Measurements from ENCODE around the gene ERMARD. TPM values are rescaled to one million over a fixed set of nuclear protein-coding genes. Genes with fewer than 3 reads are reported as not detected.
A peak's percentile ranks its signal among the peaks of the same experiment; 100 is the strongest.

Gene ERMARD
- total RNA-seq, 1 donor from 2014 or later = 20.1 TPM

DNA sequence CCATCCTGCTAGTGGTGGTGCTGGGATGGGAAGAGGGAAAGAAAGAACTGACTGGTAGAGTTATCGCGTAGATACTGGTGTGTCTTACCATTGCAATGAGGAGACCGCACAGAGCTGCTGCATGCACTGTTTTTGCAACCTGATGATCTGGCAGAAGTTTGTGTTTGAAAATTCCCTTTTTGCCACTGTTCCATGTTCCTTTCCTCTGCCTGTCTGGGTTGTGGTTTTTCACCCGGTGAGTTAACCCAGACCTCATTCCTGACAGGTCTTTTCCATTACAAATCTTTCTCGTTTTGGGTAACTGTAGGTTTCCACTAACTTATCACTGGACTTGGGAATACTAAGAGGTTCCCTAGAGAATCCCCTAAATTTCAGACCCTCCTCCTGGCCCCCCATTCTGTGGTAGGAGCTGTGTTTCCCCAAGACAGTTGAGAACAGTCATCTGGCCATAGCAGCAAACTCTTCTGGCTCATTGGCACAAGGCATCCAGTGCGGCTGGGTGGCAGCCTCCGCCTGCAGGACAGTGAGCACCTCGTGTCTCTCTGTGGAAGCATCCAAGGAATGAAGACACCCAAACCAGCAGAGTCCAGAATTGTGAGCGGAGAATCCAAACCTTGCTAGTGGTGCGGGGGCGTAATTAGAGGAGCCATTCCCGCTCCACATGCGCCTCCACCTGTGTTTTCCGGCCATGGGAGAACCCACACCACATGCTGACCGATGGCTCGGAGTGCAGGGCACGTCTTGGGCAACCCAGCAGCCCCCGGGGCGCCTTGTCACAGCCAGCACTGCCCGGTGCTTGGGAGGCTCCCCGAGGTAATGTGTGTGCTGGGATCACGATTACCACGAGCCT, 32.8 kb downstream of the ERMARD start:
- no peak for DNase-seq (ENCODE audit: low read depth)

DNA sequence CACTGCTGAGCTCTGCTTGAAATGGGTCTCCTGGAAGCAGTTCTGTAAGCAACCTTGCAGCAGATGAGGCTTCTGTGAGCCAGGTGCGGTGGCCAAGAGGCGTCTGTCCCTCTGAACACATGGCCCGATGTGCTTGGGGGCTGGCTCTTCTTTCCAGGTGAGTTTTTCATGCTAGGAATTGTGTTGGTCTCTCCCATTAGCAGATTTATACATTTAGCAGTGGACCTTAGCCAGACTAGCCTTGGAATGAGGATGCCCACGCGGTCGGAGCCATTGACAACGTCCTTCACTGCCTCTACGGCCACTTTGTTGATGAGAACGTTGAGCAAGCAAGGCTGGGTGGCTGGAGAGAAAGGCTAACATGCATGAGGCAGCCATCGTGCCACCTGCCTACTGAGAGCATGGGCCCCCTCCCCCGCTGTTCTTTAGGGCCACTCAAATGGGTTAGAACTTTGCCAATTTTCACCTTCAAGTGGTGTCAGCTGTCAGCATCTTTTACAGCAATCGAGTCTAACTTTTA, 33.5 kb downstream of the ERMARD start:
- no peak for DNase-seq (ENCODE audit: low read depth)

DNA sequence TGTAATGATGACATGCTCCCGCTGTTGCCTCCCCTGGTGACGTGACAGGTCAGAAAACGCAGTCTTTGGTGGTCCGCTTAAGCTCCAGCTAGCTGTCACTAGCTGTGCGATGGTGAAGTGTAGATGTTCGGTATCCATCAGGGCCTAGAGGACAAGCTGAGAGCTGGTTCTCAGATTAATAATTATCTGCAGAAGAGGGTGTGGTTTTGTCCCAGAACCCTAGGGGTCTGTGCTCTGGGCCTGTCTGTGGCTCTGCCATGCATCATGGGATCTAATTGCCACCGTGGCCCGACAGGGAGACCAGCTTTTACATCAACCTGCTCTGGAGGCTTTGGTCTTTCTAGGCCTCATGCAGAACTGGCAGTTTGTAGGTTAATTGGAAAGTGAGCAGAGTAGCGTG, 34.1 kb downstream of the ERMARD start:
- DNase-seq (ENCODE audit: low read depth) = no peak

DNA sequence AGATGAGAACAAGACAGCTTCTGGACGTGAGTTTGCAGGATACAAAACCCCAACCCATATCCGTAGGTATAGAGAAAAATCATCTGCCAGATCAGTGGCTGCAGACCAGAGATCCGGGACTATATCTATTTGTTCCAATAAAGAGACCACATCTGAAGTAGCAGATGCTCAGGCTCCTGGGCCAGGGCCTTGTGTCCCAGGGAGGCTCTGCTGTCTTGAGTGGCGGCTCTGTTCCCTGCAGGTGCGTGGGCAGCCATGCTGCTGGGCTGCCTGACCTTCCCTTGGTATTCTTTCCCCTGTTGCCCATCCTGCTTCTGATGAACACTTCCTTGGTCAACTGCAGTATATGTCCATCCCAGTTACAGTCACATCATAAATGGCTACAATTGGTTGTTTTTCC, 34.9 kb downstream of the ERMARD start:
- no peak for DNase-seq (ENCODE audit: low read depth)

DNA sequence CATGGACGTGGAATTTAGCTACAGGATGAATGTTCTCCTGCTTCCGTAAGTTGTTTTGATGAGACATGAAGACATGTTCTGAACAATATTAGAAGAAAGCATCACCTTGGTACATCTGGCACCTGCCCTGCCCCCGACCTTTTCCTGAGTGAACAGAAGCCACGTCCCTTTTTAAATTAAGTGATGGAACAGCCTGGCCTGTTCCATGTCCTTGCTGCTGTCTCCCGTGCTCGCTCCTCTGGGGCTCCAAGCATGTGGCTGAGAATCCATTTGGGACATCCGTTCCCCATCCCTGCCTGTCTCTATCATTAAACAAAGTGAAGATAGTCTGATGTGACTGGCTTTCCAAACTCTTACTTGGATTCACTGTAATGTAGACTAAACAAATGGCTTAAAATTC, 36.4 kb downstream of the ERMARD start:
- no peak for DNase-seq (ENCODE audit: low read depth)

DNA sequence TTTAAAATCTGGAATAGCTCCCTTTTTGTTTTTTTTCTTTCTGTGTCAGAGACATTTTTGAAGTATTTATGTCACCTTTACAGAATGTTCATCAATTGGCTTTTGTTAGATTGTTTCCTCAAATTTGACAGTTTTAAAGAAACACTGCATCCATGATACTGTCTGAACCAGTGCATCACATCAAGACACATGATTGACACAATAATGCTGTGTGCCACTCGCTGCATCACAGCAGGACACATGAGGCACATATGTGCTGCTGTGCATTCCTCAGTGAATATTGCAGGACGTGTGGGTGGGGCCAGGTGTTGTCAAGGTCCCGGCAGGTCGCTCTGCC, 37.4 kb downstream of the ERMARD start:
- DNase-seq (ENCODE audit: low read depth) = no peak

DNA sequence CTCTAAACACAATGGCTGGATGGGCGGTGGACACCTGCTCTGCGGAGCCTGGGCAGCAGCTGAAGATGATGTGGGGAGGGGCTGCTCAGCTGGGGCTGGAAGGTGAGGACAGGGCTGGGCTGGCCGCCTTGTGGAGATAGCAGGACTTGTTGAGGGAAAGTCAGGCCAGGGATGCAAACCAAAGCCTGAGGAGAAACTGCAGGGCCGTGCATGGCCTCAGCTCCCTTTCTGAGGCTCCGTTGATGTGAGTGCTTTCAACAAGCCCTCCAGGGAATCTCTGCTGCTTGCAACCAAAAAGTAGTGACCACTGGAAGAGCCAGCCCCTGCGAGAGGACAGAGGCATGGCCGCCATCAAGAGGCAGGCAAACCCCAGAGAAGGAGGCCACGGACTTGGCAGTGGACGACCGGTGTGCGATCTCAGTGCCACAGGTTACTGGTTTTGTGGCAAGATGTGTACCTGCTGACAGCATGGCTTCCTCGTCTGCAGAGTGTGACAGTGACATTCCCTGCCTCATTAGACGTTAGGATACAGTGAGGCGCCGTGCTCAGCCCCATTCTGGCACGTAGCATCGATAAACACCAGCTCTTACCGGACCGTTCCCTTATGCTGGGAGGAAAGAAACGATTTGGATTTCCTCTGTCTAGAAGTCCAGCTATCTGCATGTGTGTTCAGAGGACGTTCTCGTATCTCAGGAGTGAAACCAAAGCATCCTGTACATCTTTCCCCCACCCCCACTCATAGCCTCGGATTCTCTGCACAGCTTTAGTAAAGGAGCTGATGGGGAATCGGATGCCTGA, 37.9 kb downstream of the ERMARD start:
- no peak for DNase-seq (ENCODE audit: low read depth)

DNA sequence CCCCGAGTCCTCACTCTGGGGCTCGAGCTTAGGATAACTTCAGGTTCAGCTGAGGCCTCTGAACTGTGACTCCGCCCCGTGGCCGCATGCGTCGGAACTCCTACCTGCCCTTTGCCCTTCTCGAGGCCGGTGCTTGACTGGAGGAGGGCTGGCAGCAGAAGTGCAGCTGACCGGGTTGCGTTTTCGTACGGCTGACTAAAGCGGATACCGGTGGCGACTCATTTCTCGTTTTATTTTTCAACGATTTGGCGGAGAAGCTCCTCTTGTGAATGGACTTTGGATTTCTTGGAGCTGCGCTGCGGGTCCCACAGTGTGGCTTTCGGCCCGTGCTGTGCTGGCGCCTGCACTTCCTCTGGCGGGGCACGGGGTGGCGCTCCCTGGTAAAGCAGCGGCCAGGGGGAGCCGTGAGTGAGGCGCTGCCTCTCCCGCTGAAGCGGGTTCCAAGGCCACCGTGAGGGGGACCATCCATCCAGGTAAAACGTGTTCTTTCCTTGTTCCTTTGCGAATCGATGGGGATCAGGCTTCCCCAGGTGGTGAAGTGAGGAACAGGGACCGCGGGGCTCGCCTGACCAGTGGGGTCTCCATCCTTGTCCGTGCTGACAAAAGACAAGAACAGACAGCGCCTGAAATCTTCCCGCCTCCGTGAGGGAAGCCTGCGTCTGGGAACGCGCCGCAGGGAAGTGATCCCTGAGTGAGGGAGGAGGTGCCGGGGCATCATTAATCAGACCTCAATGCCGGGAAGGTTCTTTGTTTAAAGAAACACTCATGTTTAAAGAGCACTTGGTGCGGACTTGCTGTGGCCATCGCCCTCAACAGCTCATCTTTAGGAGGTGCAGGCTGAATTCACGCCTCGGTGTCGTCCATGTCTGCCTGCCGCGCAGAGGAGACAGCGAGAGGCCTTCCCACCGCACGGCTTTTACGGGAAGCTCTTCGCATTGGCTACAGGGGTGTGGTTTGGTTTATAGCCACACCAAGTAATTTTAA, 38.8 kb downstream of the ERMARD start:
- DNase-seq (ENCODE audit: low read depth) = peak; percentile 41

DNA sequence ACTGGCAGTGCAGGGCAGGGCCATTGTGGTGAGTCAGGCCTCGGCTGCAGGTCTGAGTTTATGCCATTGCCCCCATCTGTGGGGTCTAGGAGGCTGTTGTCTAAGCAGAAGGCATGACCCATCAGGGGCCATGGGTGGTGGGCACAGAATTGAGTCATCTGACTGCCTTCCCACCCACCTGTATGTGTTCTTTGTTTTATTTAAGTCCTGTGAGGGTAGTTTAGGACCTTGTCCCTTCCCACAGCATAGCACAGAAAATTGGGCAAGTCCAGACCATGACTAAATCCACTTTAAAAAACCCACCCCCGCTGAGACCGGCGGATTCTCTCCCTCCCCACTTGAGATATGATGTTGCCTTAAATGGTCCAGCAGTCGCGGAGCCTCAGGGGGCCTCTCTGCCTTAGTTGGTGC, 40.3 kb downstream of the ERMARD start:
- no peak for DNase-seq (ENCODE audit: low read depth)

DNA sequence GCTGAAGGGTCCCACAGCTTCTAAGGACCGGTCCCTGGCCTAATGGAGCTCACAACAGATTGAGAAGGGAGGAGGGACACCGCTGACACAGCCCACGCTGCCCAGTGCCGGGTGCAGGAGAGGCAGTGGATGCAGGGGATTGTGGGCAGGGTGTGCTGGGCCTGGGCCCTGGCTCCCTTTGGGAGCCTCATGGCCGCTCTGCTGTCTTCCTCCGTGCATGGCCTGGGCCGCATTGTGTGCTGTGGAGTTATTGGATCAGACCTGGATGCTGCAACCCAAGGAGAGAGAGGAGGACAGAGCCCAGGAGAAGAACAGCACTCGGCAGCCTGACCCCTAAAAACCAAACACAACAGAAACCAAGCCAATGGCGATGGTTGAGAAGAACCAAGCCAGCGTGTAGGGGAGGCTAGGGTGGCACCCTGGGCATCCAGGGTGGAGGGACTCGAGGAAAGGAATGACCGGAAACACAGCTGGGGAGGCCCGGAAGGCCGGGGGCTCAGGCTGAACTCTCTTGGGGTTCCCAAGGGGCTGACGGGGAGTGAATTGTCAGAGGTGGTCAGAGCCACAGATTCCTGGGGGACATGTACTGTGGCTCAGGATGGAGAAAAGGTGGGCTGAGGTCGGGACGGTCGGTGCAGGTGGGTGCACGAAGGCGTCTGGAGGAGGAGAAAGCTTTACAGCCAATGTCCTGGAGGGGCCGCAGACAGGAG, 41.0 kb downstream of the ERMARD start:
- no peak for DNase-seq (ENCODE audit: low read depth)

DNA sequence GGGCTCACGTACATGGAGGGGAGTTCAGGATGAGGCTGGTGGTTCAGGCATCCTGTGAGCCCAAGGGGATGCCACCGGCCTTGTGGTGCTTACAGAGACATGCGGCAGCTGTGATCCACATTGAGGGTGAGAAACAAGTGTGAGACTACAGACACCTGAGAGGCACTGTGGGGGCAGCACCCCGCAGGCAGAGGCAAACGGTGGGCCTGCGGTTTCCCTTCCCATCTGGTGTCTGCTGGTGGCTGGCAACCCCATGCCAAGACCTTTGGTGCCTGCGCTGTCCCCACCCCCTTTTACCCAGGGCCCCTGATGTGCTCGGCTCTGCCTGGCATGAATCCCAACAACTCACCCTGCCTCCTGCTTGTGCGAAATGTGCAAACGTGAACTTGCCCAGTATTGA, 42.0 kb downstream of the ERMARD start:
- no peak for DNase-seq (ENCODE audit: low read depth)

DNA sequence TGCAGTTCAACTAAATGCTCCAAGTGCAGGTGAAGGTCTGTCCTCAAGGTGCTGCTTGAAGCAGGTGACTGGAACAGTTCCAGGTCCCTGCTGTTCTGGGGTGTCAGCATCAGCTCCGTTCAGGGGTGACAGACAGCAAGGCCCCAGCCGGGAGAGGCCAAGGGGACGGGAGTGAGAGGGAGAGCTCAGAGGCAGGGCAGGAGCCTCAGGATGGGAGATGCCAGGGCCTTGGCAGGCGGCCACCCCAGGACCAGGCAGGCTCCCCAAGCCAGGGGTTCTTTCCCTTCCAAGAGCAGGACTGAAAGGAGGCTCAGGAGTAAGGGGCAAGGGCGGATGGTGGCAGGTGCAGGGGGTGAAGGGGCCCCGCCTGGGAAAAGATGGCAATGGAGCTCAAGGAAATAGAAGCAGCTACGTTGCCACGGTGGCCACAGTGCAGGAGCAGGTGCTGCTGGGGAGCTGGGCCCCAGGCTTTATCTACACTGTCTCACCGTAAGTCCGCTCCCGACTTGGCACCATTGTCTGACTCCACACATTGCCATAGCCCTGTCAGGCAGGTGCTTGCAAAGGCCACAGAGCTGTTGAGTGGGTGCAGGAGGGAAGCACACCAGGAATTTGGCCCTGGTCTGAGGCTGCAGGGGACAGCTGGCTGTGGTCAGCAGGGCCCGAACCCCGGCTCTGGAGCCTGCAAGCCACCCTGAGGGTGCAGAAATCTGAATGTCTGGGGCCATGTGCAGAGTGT, 43.1 kb downstream of the ERMARD start:
- DNase-seq (ENCODE audit: low read depth) = no peak

DNA sequence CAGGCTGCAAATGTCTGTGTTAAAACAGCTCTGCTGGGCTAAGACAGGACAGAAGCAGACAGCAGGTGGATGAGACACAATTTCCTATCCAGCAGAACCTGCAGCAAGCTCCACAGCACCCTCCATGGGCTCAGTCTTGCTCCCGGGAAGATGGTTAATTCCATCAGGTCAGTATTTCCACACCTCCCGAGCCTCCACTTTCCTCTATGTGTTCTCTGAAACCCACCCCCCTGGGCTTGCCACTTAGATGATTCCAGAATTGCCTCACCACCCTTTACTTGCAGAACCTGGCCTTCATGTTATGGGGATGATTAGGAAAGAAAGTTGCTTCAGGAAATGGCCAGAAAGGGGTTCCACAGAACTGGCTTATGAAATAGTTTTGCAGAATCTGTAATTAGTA, 43.8 kb downstream of the ERMARD start:
- no peak for DNase-seq (ENCODE audit: low read depth)

DNA sequence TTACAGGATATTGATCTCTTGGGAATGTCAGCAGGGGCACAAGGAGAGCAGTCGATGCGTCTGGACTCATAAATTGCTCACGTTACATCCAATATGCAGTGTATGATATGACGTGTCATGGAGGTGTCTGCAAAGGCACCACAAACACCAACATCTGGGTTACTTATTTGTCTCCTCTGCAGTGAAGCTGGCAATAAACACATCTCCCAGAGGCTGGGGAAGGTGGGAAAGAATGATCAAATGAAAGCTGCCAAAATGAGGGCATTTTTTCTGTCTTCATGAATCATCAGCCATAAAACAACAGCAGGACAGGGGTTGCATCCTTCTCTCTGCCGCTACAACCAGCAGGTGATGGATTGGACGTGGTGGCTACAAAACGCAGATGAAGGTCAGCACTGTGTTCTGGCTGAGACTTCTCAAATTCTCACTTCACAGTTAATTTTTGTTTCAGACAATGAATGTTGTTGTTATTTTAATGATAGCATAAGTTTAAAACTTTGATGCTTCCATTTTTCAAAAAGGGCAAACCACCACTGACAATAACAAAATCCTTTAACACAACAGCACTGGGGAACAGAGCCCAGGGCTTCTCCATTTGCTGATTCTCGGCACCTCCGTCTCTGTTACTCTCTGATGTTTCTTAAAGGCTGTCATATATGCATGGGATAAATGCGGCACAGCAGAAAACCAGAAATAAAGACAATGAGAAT, 47.5 kb downstream of the ERMARD start:
- DNase-seq (ENCODE audit: low read depth) = no peak

DNA sequence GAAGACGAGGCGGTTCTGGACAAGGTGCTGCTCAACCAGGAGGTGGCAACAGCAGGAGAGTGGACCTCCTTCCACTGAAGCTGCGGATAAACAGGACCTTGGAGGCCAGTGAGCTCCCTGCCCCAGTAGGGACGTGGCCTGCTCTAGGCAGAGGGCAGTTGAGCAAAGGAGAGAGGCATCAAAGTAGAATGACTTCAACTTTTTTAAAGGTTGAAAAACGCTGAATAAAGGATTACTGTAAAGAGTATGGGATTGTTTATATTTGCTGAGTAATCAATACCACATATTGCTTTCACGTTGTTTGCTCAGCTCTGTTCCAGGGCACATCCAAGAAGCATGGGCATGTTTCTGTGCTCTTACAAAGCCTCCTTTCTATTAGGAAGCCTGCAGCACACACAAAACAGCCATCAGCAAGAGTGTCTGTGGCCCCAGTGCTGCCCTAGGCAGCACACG, 48.1 kb downstream of the ERMARD start:
- DNase-seq (ENCODE audit: low read depth) = no peak

DNA sequence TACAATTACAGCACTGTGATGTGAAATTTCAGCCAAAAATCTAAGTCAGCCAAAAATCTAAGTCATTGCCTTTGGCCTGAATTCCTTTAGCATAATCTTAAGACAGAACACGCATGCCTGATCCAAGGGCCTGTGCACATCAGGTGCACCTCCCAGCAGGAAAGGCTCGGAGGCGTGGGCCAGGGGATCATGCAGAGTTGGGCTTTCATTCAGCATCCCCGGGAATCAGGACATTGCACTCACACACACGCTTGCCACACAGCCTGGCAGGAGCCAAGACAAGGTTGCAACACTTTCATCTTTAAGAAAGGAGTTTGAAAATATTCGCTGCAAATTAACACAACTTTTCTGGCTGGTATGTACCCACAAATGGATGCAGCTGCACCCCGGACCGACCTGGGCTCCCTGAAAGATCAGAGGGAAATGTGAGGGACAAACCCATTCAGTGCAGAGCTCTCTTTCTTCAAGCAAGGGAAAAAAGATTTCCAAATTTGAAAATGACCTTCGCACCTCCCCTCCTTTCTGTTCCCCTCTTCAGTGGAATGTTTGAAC, 48.8 kb downstream of the ERMARD start:
- DNase-seq (ENCODE audit: low read depth) = no peak

DNA sequence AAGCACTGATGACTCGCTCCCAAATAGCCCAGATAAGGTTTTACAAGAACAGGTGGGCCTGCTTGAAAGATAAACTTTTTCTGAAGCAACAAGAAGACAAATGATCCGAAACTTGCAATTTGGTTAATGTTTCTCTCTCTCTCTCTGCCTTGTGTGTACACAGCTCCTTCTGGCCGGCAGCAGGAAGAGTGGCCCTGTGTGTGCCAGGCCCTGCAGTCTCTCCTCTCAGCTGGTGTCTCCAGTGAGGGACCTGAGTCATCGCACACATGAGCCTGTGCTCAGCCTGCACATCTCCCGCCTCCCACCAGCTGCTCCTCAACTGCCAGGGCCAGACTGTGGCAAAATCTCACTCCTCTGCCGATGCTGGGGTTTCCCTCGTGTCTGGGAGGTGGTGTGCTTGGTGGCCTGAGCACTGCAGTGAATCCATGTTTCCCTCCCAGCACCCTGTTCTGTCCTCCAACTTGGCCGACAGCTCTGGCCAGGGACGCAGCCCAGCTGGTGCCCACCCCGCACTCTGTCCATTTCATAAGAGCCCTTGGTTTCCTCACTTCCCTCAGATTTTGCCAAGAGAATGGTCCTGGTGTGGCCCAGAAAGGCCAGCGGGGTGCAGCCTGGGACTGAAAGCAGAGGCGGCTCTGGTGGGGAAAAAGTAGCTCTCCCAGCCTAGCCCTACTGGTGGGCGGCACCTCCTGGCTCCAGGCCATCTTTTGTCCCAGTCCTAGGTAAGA, 49.4 kb downstream of the ERMARD start:
- DNase-seq (ENCODE audit: low read depth) = peak; percentile 81

DNA sequence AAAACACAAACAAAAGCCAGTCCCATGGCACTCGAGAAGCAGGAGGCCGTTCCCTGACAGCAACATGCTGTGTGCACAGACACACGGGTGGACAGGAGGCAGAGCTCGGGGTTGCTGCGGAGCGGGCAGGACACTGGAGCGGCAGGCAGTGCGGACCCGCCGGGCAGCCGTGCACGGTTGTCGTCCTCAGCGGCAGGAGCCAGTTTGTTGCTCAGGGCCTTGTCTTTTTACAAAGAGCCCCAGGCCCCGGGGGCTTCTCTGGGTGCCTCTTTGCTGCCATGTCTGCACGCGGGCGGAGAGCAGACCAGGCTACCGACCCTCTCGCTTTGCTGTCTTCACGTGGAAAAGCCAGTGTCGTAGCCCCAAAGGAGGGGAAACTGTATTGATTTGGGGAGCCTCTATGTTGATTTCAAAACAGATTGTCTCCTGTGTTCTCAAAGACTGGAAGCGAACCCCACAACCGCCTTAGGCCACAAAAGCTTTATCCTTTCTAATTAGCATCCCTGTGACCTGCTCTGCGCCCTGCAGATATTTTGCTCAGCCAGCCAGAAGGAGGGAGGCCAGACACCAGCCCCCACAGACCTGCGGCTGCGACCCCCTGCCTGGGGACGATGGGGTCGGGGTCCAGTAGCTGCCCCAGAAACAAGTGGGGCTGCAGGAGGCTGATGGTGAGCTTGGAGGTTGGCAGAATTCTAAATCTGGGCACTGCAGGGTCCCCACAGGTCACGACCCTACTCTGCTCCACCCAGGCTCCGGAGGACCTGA, 50.2 kb downstream of the ERMARD start:
- DNase-seq (ENCODE audit: low read depth) = no peak

All from renal cortical epithelial cell (primary cell).